Measurements from ENCODE around the gene DNAJA1.
"Not testable (repeated sequence)": the region's sequence is repeated elsewhere in the genome, so short reads cannot be mapped to it uniquely, and the experiment has no call there.

DNAJA1 gene

GRCh38 chr9:33082538-33083326, 57.7 kb downstream of the DNAJA1 start:
- no peak for DNase-seq

- DNase-seq, result not testable (repeated sequence)
Observed at GRCh38 chr9:33085672-33086071, 60.6 kb downstream of the DNAJA1 start.
